Glomerular visceral epithelial cell (primary cell): ENCODE data around the gene PCDHGB6.
A peak's percentile ranks its signal among the peaks of the same experiment; 100 is the strongest.
"Not testable (repeated sequence)": the region's sequence is repeated elsewhere in the genome, so short reads cannot be mapped to it uniquely, and the experiment has no call there.

ENCODE experiments used
- DNase-seq: peaks from one replicate; pipeline ENCODE4 v3.0.0-alpha.2; 2016; ENCODE audit errors: extremely low spot score

The PCDHGB6 gene

DNA sequence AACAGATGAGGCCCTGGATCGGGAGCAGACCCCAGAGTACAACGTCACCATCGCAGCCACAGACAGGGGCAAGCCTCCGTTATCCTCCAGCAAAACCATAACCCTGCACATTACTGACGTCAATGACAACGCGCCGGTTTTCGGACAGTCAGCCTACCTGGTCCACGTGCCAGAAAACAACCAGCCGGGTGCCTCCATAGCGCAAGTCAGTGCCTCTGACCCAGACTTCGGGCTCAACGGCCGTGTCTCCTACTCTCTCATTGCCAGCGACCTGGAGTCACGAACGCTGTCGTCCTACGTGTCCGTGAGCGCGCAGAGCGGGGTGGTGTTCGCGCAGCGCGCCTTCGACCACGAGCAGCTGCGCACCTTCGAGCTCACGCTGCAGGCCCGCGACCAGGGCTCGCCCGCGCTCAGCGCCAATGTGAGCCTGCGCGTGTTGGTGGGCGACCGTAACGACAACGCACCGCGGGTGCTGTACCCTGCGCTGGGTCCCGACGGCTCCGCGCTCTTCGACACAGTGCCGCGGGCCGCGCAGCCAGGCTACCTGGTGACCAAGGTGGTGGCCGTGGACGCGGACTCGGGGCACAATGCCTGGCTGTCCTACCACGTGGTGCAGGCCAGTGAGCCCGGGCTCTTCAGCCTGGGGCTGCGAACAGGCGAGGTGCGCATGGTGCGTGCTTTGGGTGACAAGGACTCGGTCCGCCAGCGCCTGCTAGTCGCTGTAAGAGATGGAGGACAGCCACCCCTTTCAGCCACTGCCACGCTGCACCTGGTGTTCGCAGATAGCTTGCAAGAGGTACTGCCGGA, 11.5 kb downstream of the PCDHGB6 start:
- DNase-seq, result no peak

DNA sequence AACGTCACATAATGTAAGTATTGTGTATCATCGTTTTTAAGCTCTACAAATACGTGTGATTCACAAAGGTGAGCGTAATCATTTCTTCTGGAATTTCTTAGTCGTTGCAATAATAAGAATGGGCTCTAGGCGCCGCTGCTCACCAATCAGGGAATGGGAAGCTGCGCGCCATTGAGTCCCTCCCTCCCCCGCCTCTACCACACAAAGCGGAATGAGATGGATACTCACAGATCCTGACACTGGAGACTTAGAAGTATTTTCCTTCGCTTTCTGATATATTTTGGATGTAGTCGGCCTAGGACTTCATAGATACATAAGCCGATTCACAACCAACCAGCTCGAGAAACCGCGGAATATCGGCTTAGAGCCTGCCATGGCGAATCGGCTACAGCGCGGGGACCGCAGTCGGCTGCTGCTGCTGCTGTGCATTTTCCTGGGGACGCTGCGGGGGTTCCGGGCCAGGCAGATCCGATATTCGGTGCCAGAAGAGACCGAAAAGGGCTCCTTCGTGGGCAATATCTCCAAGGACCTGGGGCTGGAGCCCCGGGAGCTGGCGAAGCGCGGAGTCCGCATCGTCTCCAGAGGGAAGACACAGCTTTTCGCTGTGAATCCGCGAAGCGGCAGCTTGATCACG, 13.2 kb downstream of the PCDHGB6 start, which contains the start of gene PCDHGA11:
TSS of gene PCDHGA11 (plus strand) at position 197 of the 634 bp plus-strand sequence. CDS start at position 374, 177 bp downstream.
- DNase-seq, result peak; percentile 53

DNA sequence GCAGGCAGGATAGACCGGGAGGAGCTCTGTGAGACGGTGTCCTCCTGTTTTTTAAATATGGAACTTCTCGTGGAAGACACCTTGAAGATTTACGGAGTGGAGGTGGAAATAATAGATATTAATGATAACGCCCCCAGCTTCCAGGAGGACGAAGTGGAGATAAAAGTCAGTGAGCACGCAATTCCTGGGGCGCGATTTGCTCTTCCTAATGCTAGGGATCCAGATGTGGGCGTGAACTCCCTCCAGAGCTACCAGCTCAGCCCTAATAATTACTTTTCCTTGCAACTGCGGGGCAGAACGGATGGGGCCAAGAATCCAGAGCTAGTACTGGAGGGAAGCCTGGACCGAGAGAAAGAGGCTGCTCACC, 13.7 kb downstream of the PCDHGB6 start:
- DNase-seq, result no peak

DNA sequence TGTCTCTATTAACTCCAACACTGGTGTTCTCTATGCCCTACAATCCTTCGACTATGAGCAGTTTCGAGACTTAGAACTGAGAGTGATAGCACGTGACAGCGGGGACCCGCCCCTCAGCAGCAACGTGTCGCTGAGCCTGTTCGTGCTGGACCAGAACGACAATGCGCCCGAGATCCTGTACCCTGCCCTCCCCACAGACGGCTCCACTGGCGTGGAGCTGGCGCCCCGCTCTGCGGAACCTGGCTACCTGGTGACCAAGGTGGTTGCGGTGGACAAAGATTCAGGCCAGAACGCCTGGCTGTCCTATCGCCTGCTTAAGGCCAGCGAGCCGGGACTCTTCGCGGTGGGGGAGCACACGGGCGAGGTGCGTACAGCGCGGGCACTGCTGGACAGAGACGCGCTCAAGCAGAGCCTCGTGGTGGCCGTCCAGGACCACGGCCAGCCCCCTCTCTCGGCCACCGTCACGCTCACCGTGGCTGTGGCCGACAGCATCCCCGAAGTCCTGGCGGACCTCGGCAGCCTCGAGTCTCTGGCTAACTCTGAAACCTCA, 15.0 kb downstream of the PCDHGB6 start:
- no peak for DNase-seq

DNA sequence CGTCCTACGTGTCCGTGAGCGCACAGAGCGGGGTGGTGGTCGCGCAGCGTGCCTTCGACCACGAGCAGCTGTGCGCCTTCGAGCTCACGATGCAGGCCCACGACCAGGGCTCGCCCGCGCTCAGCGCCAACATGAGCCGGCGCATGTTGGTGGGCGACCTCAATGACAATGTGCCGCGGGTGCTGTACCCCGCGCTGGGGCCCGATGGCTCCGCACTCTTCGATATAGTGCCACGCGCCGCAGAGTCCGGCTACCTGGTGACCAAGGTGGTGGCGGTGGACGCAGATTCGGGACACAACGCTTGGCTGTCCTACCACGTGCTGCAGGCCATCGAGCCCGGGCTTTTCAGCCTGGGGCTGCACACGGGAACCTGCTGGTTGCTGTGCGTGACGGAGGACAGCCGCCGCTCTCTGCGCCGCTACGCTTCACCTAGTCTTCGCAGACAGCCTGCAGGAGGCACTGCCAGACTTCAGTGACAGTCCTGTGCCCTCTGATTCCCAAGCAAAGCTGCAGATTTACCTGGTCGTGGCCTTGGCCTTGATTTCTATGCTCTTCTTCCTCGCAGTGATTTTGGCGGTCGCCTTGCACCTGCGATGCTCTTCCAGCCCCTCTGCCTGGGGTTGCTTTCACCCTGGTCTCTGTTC, 20.1 kb downstream of the PCDHGB6 start:
- no peak for DNase-seq

DNA sequence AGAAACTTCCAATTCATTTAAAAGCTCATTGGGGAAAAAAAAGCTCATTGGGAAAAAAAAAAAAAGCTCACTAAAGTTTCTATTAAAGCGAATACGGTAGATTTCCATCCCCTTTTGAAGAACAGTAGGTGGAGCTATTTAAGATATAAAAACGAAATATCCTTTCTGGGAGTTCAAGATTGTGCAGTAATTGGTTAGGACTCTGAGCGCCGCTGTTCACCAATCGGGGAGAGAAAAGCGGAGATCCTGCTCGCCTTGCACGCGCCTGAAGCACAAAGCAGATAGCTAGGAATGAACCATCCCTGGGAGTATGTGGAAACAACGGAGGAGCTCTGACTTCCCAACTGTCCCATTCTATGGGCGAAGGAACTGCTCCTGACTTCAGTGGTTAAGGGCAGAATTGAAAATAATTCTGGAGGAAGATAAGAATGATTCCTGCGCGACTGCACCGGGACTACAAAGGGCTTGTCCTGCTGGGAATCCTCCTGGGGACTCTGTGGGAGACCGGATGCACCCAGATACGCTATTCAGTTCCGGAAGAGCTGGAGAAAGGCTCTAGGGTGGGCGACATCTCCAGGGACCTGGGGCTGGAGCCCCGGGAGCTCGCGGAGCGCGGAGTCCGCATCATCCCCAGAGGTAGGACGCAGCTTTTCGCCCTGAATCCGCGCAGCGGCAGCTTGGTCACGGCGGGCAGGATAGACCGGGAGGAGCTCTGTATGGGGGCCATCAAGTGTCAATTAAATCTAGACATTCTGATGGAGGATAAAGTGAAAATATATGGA, 22.7 kb downstream of the PCDHGB6 start, which contains the start of gene PCDHGA12:
TSS of gene PCDHGA12 (plus strand) at position 176 of the 782 bp plus-strand sequence. CDS start at position 429, 253 bp downstream.
- peak; percentile 27 for DNase-seq

DNA sequence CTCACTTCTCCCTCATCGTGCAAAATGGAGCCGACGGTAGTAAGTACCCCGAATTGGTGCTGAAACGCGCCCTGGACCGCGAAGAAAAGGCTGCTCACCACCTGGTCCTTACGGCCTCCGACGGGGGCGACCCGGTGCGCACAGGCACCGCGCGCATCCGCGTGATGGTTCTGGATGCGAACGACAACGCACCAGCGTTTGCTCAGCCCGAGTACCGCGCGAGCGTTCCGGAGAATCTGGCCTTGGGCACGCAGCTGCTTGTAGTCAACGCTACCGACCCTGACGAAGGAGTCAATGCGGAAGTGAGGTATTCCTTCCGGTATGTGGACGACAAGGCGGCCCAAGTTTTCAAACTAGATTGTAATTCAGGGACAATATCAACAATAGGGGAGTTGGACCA, 23.5 kb downstream of the PCDHGB6 start:
- no peak for DNase-seq

DNA sequence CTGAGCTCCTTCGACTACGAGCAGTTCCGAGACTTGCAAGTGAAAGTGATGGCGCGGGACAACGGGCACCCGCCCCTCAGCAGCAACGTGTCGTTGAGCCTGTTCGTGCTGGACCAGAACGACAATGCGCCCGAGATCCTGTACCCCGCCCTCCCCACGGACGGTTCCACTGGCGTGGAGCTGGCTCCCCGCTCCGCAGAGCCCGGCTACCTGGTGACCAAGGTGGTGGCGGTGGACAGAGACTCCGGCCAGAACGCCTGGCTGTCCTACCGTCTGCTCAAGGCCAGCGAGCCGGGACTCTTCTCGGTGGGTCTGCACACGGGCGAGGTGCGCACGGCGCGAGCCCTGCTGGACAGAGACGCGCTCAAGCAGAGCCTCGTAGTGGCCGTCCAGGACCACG, 24.5 kb downstream of the PCDHGB6 start:
- not testable (repeated sequence) for DNase-seq

DNA sequence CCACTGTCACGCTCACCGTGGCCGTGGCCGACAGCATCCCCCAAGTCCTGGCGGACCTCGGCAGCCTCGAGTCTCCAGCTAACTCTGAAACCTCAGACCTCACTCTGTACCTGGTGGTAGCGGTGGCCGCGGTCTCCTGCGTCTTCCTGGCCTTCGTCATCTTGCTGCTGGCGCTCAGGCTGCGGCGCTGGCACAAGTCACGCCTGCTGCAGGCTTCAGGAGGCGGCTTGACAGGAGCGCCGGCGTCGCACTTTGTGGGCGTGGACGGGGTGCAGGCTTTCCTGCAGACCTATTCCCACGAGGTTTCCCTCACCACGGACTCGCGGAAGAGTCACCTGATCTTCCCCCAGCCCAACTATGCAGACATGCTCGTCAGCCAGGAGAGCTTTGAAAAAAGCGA, 24.9 kb downstream of the PCDHGB6 start:
- DNase-seq, result not testable (repeated sequence)

DNA sequence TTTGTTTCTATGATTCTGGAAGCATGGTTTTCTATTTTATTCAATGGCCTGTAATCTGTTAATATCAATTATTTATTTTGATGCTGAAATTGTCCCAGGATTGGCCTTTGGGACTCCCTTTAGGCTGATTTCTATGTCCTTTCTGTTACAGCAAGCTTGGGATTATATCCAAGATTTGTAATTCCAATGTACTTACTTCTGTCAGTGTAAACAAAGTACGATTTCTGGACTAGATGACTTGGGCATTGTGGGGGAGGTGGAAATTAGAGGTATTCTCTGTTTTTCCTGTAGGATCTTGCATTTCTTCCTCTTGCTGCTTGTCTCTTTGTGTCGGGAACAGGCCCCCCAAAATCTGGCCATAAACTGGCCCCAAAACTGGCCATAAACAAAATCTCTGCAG, 26.2 kb downstream of the PCDHGB6 start:
- no peak for DNase-seq

DNA sequence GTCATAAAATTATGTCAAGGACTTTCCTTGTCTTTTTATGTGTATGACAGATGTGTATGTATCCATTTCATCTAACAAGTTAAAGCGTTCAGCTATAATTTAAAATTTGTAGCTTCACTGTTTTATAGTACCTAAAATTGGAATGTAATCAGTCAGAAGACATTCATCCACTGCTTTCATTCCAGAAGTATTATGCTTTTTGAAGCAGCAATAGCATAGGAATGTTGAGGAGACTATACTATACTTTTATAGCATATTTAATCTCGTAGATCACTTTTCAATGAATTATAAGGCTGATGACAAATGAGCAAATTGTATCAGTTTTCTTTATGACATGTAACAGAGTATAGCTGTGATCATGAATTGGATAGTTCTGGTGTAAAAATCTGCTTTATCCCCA, 29.4 kb downstream of the PCDHGB6 start:
- no peak for DNase-seq

DNA sequence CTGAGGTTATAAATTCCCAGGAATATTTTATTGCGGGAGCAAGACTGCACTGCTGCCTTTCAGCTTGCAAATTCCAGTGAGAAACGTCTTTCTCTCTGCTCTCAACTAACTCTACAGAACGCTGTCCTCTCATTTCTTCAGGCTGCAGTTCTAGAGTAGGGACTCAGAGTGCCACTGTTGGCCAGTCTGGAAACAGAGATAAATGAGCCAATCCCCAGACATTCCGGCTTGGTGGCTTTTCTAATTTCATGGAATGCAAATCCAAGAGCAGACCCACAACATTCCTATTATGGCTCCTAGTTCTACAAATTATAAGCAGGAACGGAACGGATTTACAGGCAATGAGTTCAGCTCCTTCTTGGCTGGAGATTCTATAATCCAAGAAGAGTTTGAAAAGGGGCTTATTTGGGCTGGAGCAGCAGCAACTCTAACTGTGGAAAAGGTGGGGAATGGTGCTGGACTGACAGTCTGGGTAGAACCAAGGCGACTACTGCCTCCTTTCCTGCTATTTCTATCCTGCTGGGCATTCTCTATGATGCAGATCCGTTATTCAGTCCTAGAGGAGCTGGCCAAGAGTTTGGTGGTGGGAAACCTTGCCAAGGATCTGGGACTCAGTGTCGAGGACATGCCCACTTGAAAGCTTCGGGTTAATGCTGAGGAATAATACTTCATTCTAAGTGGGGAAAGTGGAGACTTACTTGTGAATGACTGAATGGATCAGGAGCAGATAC, 31.8 kb downstream of the PCDHGB6 start:
- peak; percentile 51 for DNase-seq

DNA sequence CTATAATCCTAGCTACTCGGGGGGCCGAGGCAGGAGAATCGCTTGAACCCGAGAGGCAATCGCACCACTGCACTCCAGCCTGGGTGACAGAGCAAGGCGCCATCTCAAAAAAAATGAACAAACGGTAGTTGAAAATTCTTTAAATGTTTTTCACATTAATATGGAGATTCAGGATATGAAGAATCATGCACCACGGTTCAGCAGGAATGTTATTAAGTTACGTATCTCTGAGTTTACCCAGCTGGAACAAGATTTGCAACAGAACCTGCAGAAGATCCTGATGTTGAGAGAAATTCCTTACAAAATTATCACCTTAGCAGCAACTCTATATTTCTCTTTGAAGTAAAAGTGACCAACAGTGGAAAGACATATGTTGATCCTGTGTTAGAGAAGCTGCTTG, 32.5 kb downstream of the PCDHGB6 start:
- peak; percentile 55 for DNase-seq

DNA sequence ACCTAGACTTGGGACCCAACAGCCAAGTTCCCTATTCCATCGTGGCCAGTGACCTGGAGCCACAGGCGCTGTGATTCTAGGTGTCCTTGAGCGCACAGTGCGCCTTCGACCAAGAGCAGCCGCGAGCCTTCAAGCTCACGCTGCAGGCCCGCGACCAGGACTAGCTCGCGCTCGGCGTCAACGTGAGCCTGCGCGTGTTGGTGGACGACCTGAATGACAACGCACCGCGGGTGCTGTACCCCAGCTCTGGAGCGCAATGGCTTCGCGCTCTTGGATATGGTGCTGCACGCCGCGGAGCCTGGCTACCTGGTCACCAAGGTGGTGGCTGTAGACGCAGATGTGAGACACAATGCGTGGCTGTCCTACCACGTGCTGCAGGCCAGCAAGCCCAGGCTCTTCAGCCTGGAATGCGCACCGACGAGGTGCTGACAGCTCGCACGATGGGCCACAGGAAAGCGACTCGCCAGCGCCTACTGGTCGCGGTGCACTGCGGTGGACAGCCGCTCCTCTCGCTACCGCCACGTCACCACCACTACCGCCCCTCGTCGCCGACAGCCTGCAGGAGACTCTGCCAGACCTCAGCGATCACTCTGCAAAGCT, 33.9 kb downstream of the PCDHGB6 start:
- no peak for DNase-seq
